H9 (cell line): Measurements from ENCODE around the gene CXCL1. TPM values are rescaled to one million over a fixed set of nuclear protein-coding genes. Genes with fewer than 3 reads are reported as not detected.

Experiments used
- DNase-seq: peaks from one replicate; pipeline ENCODE4 v3.0.0-alpha.2; 2017
- H2AFZ ChIP-seq: one replicate; pipeline ENCODE4 v1.6.1; 2013; ENCODE audit warnings: mild to moderate bottlenecking, low read length, control low read depth, moderate library complexity
- H2AK5ac ChIP-seq: 2 replicates; pipeline ENCODE4 v1.6.1; 2013; ENCODE audit warnings: low read length, control low read depth, mixed read lengths; ENCODE audit not compliant: insufficient read length
- H2BK120ac ChIP-seq: one replicate; pipeline ENCODE4 v1.6.1; 2013; ENCODE audit warnings: low read depth, mild to moderate bottlenecking, low read length, control low read depth, inconsistent platforms; ENCODE audit not compliant: poor library complexity, severe bottlenecking
- H2BK12ac ChIP-seq: 2 replicates; pipeline ENCODE4 v1.6.1; 2013; ENCODE audit warnings: low read length, control low read depth, mixed read lengths, low read depth; ENCODE audit not compliant: insufficient read length
- H2BK15ac ChIP-seq: 2 replicates; pipeline ENCODE4 v1.6.1; 2013; ENCODE audit warnings: low read depth, low read length, control low read depth
- H2BK20ac ChIP-seq: one replicate; pipeline ENCODE4 v1.6.1; 2013; ENCODE audit warnings: low read depth, mild to moderate bottlenecking, low read length, control low read depth, inconsistent platforms; ENCODE audit not compliant: poor library complexity, severe bottlenecking
- H2BK5ac ChIP-seq: 2 replicates; pipeline ENCODE4 v1.6.1; 2013; ENCODE audit warnings: low read length, control low read depth, mixed read lengths; ENCODE audit not compliant: insufficient read length
- H3K14ac ChIP-seq: 2 replicates; pipeline ENCODE4 v1.6.1; 2013; ENCODE audit warnings: low read length, control low read depth; ENCODE audit not compliant: insufficient read depth
- H3K18ac ChIP-seq: 2 replicates; pipeline ENCODE4 v1.6.1; 2013; ENCODE audit warnings: low read depth, mild to moderate bottlenecking, mixed read lengths, low read length, control low read depth; ENCODE audit not compliant: insufficient read length
- H3K23ac ChIP-seq: 2 replicates; pipeline ENCODE4 v1.6.1; 2013; ENCODE audit warnings: low read length, control low read depth, mixed read lengths, low read depth; ENCODE audit not compliant: insufficient read length
- H3K23me2 ChIP-seq: 2 replicates; pipeline ENCODE4 v1.6.1; 2013; ENCODE audit warnings: low read depth, mild to moderate bottlenecking, mixed read lengths, low read length, control low read depth; ENCODE audit not compliant: insufficient read length, poor library complexity, severe bottlenecking
- H3K27ac ChIP-seq: 2 replicates; pipeline ENCODE4 v1.5.1; 2013; ENCODE audit warnings: low read length, control low read depth, mixed read lengths, low read depth; ENCODE audit not compliant: insufficient read length
- H3K27me3 ChIP-seq: 2 replicates; pipeline ENCODE4 v1.6.1; 2013; ENCODE audit warnings: low read length, control low read depth, inconsistent platforms; ENCODE audit not compliant: insufficient read depth
- H3K4ac ChIP-seq: 2 replicates; pipeline ENCODE4 v1.6.1; 2013; ENCODE audit warnings: low read depth, mild to moderate bottlenecking, control low read depth, inconsistent platforms, low read length, moderate library complexity
- H3K4me1 ChIP-seq: 2 replicates; pipeline ENCODE4 v1.6.1; 2013; ENCODE audit warnings: low read length, control low read depth, inconsistent platforms; ENCODE audit not compliant: insufficient read depth
- H3K4me2 ChIP-seq: 2 replicates; pipeline ENCODE4 v1.6.1; 2013; ENCODE audit warnings: low read length, control low read depth, mixed read lengths; ENCODE audit not compliant: insufficient read length, insufficient read depth
- H3K56ac ChIP-seq: 2 replicates; pipeline ENCODE4 v1.6.1; 2013; ENCODE audit warnings: low read depth, mild to moderate bottlenecking, mixed read lengths, low read length, control low read depth; ENCODE audit not compliant: insufficient read length
- H3K79me1 ChIP-seq: 2 replicates; pipeline ENCODE4 v1.6.1; 2013; ENCODE audit warnings: low read depth, mild to moderate bottlenecking, moderate library complexity, low read length, control low read depth, inconsistent platforms; ENCODE audit not compliant: insufficient read depth, poor library complexity, severe bottlenecking
- H3K79me2 ChIP-seq: 2 replicates; pipeline ENCODE4 v1.6.1; 2013; ENCODE audit warnings: low read length, control low read depth, inconsistent platforms; ENCODE audit not compliant: insufficient read depth
- H3K9ac ChIP-seq: 2 replicates; pipeline ENCODE4 v1.6.1; 2013; ENCODE audit warnings: low read length, control low read depth, mixed read lengths; ENCODE audit not compliant: insufficient read length; ENCODE audit errors: extremely low read depth
- H3K9me3 ChIP-seq: one replicate; pipeline ENCODE4 v1.6.1; 2013; ENCODE audit warnings: low read depth, low read length, inconsistent platforms; ENCODE audit not compliant: control insufficient read depth
- H3T11ph ChIP-seq: one replicate; pipeline ENCODE4 v1.6.1; 2013; ENCODE audit warnings: mild to moderate bottlenecking, low read length, control low read depth, inconsistent platforms
- H4K20me1 ChIP-seq: one replicate; pipeline ENCODE4 v1.6.1; 2013; ENCODE audit not compliant: control insufficient read depth, insufficient read length, insufficient read depth
- H4K5ac ChIP-seq: 2 replicates; pipeline ENCODE4 v1.6.1; 2013; ENCODE audit warnings: low read depth, mild to moderate bottlenecking, mixed read lengths, low read length, control low read depth; ENCODE audit not compliant: insufficient read length
- H4K8ac ChIP-seq: replicated peaks from 2 replicates; pipeline ENCODE4 v1.6.1; 2013; ENCODE audit warnings: low read length, control low read depth, mixed read lengths, low read depth; ENCODE audit not compliant: insufficient read length
- H4K91ac ChIP-seq: 2 replicates; pipeline ENCODE4 v1.6.1; 2013; ENCODE audit warnings: low read depth, mild to moderate bottlenecking, moderate library complexity, mixed read lengths, low read length, control low read depth; ENCODE audit not compliant: insufficient read length
- H3K27ac Mint-ChIP-seq, 3 experiments: 2 replicates in 2 of 3; 3 replicates in 1 of 3; pipeline ENCODE4 v1.8.0; 2020 to 2021; ENCODE audit warnings: mixed read lengths in 3 of 3, mild to moderate bottlenecking in 1 of 3, moderate library complexity in 1 of 3
- H3K27me3 Mint-ChIP-seq: 2 replicates; pipeline ENCODE4 v1.8.0; 2021; ENCODE audit warnings: low read depth, mild to moderate bottlenecking, moderate library complexity, mixed read lengths
- H3K36me3 Mint-ChIP-seq, 3 experiments: 2 replicates in 2 of 3; 3 replicates in 1 of 3; pipeline ENCODE4 v1.8.0; 2020 to 2021; ENCODE audit warnings: low read depth in 3 of 3, mixed read lengths in 3 of 3; ENCODE audit not compliant: insufficient read depth in 1 of 3
- H3K4me1 Mint-ChIP-seq, 2 experiments: 2 replicates each; pipeline ENCODE4 v1.8.0; 2020; ENCODE audit warnings: mixed read lengths in 2 of 2
- H3K4me3 Mint-ChIP-seq, 2 experiments: 2 replicates in 1 of 2; 3 replicates in 1 of 2; pipeline ENCODE4 v1.8.0; 2020 to 2021; ENCODE audit warnings: mild to moderate bottlenecking in 2 of 2, mixed read lengths in 2 of 2, moderate library complexity in 1 of 2
- H3K9me3 Mint-ChIP-seq, 2 experiments: 2 replicates in 1 of 2; 3 replicates in 1 of 2; pipeline ENCODE4 v1.8.0; 2020; ENCODE audit warnings: mild to moderate bottlenecking in 2 of 2, mixed read lengths in 2 of 2, moderate library complexity in 1 of 2
- CTCF ChIP-seq: fragments of 200-600 bp; sonication (generic); conservative IDR thresholded peaks from 3 replicates; pipeline ENCODE4 v1.8.0; 2021; ENCODE audit warnings: antibody characterized with exemption, mild to moderate bottlenecking
- WGBS: extraction: QIAGEN DNeasy Blood & Tissue Kit; methylation state at CpG from one replicate; pipeline ENCODE4 v1.1.7; 2013; ENCODE audit warnings: missing lambda C conversion rate, low lambda C conversion rate, mixed read lengths; ENCODE audit not compliant: insufficient read length; ENCODE audit errors: extremely low coverage; 5-methylcytosine and 5-hydroxymethylcytosine counted together
- total RNA-seq: library from RNA; stranded (reverse); gene quantifications from 2 replicates; pipeline ENCODE4 v1.2.1, GENCODE V29; 2021

The CXCL1 gene
- total RNA-seq, 1 experiment from 2014 or later = 0.20 TPM

GRCh38 chr4:73839715-73840114, 29.5 kb upstream of the CXCL1 start:
- Histone ChIP-seq H2AFZ (no peak overlapping the region), H3K27me3 (no peaks in the 10 kb centered on the region; the same call in 1 of the 2 replicates), H2AK5ac (no peak overlapping the region), H3K14ac (no peak overlapping the region), H3T11ph (no peak overlapping the region), H3K18ac (no peak overlapping the region), H4K20me1 (no peaks in the 10 kb centered on the region), H3K4ac (no peak overlapping the region), H4K8ac (no peak overlapping the region), H2BK20ac (no peak overlapping the region), H3K4me1 (no peaks in the 10 kb centered on the region), H4K5ac (no peak overlapping the region), H3K79me1 (no peaks in the 10 kb centered on the region), H4K91ac (no peak overlapping the region), H3K23ac (no peak overlapping the region), H3K4me2 (no peak overlapping the region), H3K9ac (no peak overlapping the region), H2BK120ac (no peak overlapping the region), H3K56ac (no peak overlapping the region), H3K27ac (no peak overlapping the region), H3K79me2 (no peaks in the 10 kb centered on the region), H2BK12ac (no peak overlapping the region), H3K9me3 (no peaks in the 10 kb centered on the region), H2BK5ac (no peak overlapping the region), H3K23me2 (peaks cover 3% of the 10 kb centered on the region), H2BK15ac (no peak overlapping the region)
- Mint-ChIP-seq H3K27ac (no peak overlapping the region), H3K4me3 (no peak overlapping the region), H3K4me1 (peaks cover 10 to 12% of the 10 kb centered on the region in 2 experiments), H3K27me3 (peaks cover 36% of the 10 kb centered on the region), H3K9me3 (no peaks in the 10 kb centered on the region), H3K36me3 (no peaks in the 10 kb centered on the region; a peak in 1 of 7 replicates)
- TF ChIP-seq CTCF = no peak
- WGBS = no CpG with 5 or more reads among the region's 3 CpGs
- no peak for DNase-seq
